ENCODE measurements around the gene KPNA6.

Gene KPNA6

DNA sequence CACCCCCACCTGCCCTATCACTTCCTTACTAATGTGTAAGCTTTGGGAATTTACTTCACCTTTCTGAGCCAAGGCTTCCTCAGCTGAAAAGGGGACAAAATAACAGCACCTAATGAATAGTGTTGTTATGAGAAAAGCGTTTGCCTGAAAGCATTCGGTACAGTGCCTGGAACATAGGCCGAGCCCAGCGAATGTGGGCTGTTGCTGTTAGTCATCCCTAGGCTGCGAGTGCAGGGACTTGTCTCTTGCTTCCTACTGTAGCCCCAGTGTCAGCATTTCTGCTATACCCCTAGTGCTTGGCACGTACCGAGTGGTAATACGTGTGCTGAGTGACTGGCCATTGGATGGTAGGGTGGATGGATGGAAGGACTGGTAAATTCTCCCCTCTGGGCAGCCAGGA is 16.7 kb upstream of the KPNA6 start:
- TF ChIP-seq, protein P1, sequence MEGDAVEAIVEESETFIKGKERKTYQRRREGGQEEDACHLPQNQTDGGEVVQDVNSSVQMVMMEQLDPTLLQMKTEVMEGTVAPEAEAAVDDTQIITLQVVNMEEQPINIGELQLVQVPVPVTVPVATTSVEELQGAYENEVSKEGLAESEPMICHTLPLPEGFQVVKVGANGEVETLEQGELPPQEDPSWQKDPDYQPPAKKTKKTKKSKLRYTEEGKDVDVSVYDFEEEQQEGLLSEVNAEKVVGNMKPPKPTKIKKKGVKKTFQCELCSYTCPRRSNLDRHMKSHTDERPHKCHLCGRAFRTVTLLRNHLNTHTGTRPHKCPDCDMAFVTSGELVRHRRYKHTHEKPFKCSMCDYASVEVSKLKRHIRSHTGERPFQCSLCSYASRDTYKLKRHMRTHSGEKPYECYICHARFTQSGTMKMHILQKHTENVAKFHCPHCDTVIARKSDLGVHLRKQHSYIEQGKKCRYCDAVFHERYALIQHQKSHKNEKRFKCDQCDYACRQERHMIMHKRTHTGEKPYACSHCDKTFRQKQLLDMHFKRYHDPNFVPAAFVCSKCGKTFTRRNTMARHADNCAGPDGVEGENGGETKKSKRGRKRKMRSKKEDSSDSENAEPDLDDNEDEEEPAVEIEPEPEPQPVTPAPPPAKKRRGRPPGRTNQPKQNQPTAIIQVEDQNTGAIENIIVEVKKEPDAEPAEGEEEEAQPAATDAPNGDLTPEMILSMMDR (IDR thresholded peaks at IDR 0.05; ENCODE audit: low read depth, low read length, missing control alignments) = no peak
- no peak overlapping the region for H3K4me3 ChIP-seq (ENCODE audit: low read depth, low read length)
- no peak for DNase-seq (ENCODE audit: low read depth)

DNA sequence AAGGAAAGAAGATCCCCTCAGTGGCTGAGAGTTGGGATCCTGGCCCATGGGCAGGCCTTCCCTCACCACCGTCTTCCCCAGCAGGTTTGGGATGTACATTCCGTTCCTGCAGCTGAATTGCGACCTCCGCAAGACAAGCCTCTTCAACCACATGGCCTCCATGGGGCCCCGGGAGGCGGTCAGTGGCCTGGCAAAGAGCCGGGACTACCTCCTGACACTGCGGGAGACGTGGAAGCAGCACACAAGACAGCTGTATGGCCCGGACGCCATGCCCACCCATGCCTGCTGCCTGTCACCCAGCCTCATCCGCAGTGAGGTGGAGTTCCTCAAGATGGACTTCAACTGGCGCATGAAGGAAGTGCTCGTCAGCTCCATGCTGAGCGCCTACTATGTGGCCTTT is 16.3 kb upstream of the KPNA6 start:
- TF ChIP-seq, protein P1 (IDR thresholded peaks at IDR 0.05; ENCODE audit: low read depth, low read length, missing control alignments) = no peak
- no peak for DNase-seq (ENCODE audit: low read depth)
- no peak overlapping the region for H3K4me3 ChIP-seq (ENCODE audit: low read depth, low read length)

DNA sequence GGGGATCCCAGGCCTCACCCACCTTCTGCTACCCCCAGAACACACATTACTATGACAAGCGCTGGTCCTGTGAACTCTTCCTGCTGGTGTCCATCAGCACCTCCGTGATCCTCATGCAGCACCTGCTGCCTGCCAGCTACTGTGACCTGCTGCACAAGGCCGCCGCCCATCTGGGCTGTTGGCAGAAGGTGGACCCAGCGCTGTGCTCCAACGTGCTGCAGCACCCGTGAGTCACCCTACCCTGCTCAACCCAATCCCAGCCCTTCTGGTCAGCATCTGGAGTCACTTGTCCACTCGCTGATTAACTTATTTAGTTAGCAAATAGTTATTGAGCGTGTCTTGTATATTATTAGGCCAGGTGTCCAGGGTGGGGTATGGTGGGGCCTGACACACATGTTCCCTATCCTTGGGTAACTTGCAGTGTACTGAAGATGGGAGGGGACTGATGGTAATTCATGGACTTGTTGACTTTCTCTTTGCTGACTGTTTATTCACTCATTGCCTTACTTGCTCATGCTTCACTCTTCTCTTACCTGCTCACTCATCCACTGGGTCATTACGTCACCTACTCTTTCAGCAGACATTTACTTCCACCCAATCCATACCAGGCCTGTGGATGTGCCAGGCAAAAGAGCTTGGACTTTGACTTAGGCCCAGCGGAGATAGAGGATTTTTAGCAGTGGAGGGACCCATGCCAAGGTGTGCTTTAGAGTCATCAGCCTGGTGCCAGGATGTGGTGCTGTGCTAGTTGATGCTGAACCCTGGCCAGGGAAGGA is 12.9 kb upstream of the KPNA6 start:
- TF ChIP-seq, protein P1 (IDR thresholded peaks at IDR 0.05; ENCODE audit: low read depth, low read length, missing control alignments) = no peak
- no peak for DNase-seq (ENCODE audit: low read depth)

DNA sequence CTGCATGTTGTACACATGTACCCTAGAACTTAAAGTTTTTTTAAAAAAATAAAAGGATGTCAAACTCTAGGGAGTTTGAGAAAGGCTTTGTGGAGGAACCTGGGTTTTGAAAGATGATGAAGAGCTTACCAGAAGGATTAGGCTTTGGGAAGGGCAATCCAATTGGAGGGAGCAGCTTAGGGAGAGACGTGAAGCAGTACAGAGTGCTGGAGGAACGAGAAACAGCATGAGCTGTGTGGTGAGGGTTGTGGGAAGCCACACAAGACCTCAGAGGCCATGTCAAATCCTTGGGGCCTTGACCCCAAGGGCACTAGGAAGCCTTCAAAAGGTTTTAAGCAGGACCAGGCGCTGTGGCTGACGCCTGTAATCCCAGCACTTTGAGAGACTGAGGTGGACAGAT is 8.4 kb upstream of the KPNA6 start:
- no peak overlapping the region for H3K4me3 ChIP-seq (ENCODE audit: low read depth, low read length)
- TF ChIP-seq, protein P1 (IDR thresholded peaks at IDR 0.05; ENCODE audit: low read depth, low read length, missing control alignments) = no peak
- DNase-seq (ENCODE audit: low read depth) = no peak

More for the DNA sequence above, 12.9 kb upstream of the KPNA6 start:
- no peak overlapping the region for H3K4me3 ChIP-seq (ENCODE audit: low read depth, low read length)

DNA sequence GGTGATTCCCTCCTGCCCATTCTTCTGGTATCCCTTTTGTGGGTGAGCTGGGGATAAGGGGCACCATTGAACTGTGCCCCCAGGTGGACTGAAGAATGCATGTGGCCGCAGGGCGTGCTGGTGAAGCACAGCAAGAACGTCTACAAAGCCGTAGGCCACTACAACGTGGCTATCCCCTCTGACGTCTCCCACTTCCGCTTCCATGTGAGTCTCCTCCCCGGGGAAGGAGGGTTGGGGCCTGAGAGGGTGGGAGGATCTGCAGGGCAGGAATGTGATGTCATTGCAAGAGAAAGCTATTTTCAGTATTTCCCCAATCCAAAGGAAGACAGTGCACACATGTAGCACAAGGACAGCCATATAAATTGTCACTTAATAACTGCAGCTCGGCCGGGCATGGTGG is 7.5 kb upstream of the KPNA6 start:
- no peak for DNase-seq (ENCODE audit: low read depth)
- TF ChIP-seq, protein P1 (IDR thresholded peaks at IDR 0.05; ENCODE audit: low read depth, low read length, missing control alignments) = no peak
- no peak overlapping the region for H3K4me3 ChIP-seq (ENCODE audit: low read depth, low read length)

DNA sequence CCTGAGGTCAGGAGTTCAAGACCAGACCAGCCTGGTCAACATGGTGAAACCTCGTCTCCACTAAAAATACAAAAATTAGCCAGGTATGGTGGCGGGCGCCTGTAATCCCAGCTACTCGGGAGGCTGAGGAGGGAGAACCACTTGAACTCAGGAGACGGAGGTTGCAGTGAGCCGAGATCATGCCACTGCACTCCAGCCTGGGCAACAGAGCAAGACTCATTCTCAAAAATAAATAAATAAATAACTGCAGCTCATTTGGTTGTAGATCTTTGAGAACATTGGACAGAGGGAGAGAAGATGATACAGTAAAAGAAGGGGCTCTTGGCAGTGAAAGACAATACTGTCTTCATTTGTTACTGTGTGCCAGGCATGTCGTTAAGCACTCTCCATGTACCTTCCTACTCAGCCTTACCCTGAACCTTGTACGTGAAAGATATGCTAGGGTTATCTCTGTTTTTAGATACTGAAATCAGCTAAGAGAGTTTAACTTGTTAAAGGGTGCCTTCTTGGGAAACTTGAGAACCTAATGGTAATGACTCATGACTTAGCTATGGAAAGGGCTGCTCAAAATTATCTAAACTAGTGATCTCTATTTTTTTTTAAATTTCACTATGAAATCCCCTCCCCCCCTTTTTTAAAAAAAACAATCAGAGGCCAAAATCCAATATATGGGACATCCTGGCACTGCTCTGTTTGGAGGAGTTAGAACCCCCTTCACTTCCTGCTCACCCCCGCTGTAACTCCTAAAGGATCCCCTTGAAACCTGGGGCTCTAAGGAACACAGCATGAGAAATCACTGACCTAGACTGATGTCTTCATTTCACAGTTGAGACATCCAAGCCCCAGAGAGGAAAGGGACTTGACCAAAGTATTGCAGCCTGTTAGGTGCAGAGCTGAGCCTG is 6.8 kb upstream of the KPNA6 start:
- DNase-seq (ENCODE audit: low read depth) = no peak
- TF ChIP-seq, protein P1 (IDR thresholded peaks at IDR 0.05; ENCODE audit: low read depth, low read length, missing control alignments) = no peak

More for the DNA sequence above, 6.8 kb upstream of the KPNA6 start:
- H3K4me3 ChIP-seq (ENCODE audit: low read depth, low read length) = no peak overlapping the region

Measured in GM12864 (cell line).